ENCODE measurements around the gene RIPOR2.

DNA sequence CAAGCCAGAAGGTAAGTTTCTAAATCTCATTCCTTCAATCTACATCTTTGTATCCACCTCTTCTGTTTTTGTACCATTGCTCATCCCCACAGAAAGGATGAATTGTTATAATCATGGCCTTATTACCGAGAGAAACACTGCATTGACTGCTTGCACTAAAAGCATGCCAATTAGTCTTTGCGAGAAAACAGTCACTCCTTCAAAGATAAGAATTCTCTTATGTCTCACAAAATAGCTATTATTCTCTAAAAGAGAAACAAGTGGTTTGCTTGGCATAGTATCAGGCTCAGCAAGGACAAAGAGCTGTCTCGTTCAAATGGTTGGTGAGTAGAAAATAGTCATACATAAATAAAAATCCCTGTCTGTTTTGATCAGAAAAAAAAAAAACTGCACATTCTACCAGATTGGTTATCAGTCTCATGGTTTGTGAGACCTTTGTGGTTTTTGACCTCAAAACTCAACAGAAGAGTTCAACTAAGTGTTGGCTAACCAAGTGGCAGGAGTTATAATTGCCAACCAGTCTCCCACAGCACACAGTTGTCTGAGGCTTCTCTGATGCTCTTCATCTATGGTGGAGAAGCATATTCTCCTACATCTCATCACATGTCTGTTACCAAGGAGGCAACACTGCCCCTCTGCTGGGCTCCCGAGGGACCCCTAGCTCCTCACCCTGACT, 101.9 kb downstream of the RIPOR2 start:
- TF ChIP-seq, protein P1, sequence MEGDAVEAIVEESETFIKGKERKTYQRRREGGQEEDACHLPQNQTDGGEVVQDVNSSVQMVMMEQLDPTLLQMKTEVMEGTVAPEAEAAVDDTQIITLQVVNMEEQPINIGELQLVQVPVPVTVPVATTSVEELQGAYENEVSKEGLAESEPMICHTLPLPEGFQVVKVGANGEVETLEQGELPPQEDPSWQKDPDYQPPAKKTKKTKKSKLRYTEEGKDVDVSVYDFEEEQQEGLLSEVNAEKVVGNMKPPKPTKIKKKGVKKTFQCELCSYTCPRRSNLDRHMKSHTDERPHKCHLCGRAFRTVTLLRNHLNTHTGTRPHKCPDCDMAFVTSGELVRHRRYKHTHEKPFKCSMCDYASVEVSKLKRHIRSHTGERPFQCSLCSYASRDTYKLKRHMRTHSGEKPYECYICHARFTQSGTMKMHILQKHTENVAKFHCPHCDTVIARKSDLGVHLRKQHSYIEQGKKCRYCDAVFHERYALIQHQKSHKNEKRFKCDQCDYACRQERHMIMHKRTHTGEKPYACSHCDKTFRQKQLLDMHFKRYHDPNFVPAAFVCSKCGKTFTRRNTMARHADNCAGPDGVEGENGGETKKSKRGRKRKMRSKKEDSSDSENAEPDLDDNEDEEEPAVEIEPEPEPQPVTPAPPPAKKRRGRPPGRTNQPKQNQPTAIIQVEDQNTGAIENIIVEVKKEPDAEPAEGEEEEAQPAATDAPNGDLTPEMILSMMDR (IDR thresholded peaks at IDR 0.05), result no peak
- no peak for TF ChIP-seq POLR2A (IDR thresholded peaks at IDR 0.05)
- no peak for TF ChIP-seq EP300 (IDR thresholded peaks at IDR 0.05)

Data from tibial nerve (tissue), 4 donors.